ENCODE measurements around the gene CMPK2. TPM values are rescaled to one million over a fixed set of nuclear protein-coding genes. Genes with fewer than 3 reads are reported as not detected.

The CMPK2 gene
- total RNA-seq, 3 donors from 2014 or later: 7.2 to 15.8 (median 9.8) TPM

GRCh38 chr2:6806604-6807003 lies 59.1 kb downstream of the CMPK2 start:
- TF ChIP-seq CTCF (IDR thresholded peaks at IDR 0.05): no peak
- DNase-seq (no peak), ATAC-seq (no peak)
- H3K9me3 ChIP-seq: no peaks in the 10 kb centered on the region
- H3K36me3 ChIP-seq (ENCODE audit: low read depth): no peaks in the 10 kb centered on the region
- no peaks in the 10 kb centered on the region for H3K4me1 ChIP-seq (ENCODE audit: low read depth)
- H3K4me3 ChIP-seq: no peak overlapping the region
- intact Hi-C loops (cut with DNase I, micrococcal nuclease): no loop called here

- H3K4me1 ChIP-seq (ENCODE audit: low read depth): no peaks in the 10 kb centered on the region
- no peak for DNase-seq
- intact Hi-C loops (cut with DNase I, micrococcal nuclease): no loop called here
- no peak overlapping the region for H3K4me3 ChIP-seq
- H3K9me3 ChIP-seq: no peaks in the 10 kb centered on the region
- TF ChIP-seq CTCF (IDR thresholded peaks at IDR 0.05): no peak
- H3K36me3 ChIP-seq (ENCODE audit: low read depth): no peaks in the 10 kb centered on the region
- ATAC-seq: no peak
These were observed 65.2 kb downstream of the CMPK2 start for GRCh38 chr2:6800553-6800952.

Other genes with a start within 250 kb of the CMPK2 start
- gene RSAD2, start 11.9 kb upstream of the CMPK2 start, total RNA-seq: 10 to 100 TPM in 2 of 3 donors, 1 to 10 TPM in 1; 8.9 to 35.0 (median 12.0) TPM
- 10 to 100 TPM; 14.3 to 18.7 (median 18.3) TPM for gene RNF144A, start 51.5 kb upstream of the CMPK2 start, total RNA-seq

All from mucosa of descending colon (tissue), 3 donors.